GM12872 (cell line): ENCODE results near the gene LPCAT4.

Experiments
- CTCF ChIP-seq: IDR thresholded peaks from 3 replicates; pipeline ENCODE4 v1.5.1; 2011; ENCODE audit warnings: low read depth, mild to moderate bottlenecking, low read length, moderate library complexity; ENCODE audit not compliant: insufficient read depth

Gene LPCAT4

DNA sequence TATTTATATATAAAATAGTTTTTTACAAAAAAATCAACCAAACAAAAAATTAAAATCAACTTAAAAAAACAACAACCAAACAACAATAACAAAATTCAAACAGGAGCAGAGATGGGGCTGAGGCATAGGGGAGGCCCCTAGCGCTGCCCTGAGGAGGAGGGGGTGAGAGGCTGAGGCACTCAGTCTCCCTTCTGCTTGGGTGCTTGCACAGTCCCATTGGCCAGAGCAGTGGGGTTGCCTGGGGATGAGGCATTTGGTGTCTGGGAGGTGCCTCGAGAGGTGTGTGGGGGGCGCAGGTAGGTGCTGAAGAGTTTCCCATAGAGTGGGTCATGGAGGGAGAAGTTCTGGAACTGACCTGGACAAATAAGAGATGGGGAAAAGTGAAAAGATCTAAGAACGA is 8.0 kb downstream of the LPCAT4 start:
- no peak for TF ChIP-seq CTCF

DNA sequence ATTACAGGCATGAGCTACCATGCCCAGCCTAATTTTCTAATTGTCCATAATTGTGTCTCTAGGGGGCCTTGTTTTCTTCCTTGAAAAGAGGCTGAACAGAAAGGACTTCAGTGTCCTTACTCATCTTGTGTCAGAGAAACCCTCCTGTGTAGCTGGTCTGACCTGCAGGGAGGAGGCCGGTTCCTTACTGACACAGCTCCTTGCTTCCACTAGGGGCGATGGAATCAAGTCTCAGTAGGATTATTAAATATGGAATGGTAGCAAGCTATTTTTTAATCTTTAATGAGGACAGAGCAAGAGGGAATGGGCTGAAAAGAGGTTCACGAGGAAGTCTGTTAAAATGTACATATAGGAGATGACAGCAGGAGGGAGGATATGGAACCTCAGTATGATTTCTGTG is 8.6 kb downstream of the LPCAT4 start:
- 0 out of 3 replicates have a peak, but pooled peaks have one; percentile 25 for TF ChIP-seq CTCF

GRCh38 chr15:34357653-34358052 is 9.3 kb downstream of the LPCAT4 start:
- TF ChIP-seq CTCF: no peak

GRCh38 chr15:34355241-34355640 is 11.8 kb downstream of the LPCAT4 start:
- no peak for TF ChIP-seq CTCF

DNA sequence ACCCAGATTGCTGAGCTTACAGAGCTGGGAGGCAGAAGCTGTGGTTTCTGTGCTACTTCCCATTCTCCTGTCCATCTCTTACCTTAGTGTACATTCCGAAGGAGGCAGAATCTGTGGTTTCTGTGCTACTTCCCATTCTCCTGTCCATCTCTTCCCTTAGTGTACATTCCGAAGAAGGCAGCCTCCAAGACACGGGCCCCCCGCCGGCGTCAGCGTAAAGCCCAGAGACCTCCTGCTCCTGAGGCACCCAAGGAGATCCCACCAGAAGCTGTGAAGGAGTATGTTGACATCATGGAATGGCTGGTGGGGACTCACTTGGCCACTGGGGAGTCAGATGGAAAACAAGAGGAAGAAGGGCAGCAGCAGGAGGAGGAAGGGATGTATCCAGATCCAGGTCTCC is 12.7 kb downstream of the LPCAT4 start:
- no peak for TF ChIP-seq CTCF

DNA sequence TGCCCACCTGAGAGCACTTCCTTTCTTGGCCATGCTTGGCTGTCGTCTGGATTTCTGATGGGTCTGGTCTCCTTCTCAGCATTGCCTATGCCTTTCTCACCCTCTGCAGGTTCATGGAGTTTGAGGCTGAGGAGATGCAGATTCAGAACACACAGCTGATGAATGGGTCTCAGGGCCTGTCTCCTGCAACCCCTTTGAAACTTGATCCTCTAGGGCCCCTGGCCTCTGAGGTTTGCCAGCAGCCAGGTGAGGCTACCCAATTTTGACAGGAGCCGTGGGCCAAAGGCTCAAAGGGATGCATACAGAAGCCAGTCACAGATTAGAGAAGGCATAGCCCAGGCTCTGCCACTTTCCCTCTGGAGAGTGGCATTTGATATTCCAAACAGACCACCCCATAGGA is 13.4 kb downstream of the LPCAT4 start:
- no peak for TF ChIP-seq CTCF

GRCh38 chr15:34349769-34350168 is 17.2 kb downstream of the LPCAT4 start:
- no peak for TF ChIP-seq CTCF
